ENCODE data around the gene MYO18A.
"Not testable (repeated sequence)": the region's sequence is repeated elsewhere in the genome, so short reads cannot be mapped to it uniquely, and the experiment has no call there.

The MYO18A gene

DNA sequence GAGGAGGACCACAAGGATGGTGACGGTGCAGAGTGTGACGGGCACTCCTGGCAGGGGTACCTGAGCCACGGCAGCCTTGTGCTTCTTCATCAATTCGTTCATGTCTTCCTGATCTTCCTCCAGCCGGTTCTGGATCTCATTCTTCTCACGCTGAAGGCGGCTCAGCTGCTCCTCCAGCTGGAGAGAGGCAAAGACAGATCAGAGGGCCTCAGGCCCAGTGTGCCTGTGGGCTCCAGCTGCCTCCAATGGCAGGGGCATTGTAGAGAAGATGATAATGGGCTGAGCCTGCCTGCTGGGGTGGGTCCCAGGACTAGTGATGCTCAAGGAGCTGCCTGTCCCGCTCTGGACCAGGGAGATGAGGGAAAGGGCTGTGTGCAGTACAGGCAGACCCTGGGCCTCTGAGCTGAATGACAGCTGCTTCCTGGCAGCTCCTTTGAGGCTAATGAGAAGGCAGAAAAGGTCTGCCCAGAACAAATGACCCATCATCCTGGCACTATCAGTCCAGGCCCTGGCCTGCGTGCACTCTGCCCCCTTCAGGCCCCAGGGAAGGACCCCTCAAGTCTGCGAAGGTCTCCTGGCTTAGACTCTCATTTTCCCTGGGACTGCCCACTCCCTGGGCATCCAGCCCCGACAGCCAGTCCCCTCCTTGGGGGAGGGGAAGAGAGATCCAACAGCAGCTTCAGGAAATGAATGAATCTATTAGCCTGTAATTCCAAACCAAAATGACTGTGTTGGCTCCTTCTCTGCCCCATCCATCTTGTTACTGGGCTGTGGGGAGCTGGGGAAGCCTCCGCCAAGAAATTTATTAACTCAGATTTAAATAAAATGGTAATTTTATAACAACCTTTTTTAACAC is 89.2 kb downstream of the MYO18A start:
- H3K4me2 ChIP-seq (ENCODE audit: low read length) = no peak overlapping the region
- H3K27ac ChIP-seq (ENCODE audit: low read length) = no peak overlapping the region

DNA sequence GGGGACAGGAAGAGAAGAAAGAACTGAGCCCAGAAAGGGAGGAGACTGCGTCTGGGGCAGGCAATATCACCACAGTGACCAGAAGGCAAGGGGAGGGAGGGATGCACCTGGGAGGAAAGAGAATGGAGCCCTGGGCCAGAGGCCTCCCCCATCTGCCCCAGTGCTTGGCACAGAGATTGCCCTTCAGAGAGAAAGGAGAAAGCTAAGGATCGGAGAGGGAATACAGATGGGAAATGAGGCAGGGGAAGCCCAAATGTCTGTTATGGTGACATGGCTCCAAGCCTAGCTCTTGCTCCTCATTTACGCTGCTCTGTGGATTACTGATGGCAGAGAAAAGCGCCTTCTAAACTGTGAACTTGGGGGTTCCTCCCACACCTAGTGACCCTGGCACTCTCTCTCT is 90.1 kb downstream of the MYO18A start:
- Histone ChIP-seq H3K27me3 (ENCODE audit: low read depth, low read length) (no peaks in the 10 kb centered on the region), H3K4me1 (ENCODE audit: low read length) (no peaks in the 10 kb centered on the region), H3K27ac (ENCODE audit: low read length) (no peak overlapping the region), H3K9ac (ENCODE audit: low read length) (no peak overlapping the region), H3K4me3 (ENCODE audit: low read length) (no peak overlapping the region), H2AFZ (ENCODE audit: low read depth, low read length) (no peak overlapping the region), H3K36me3 (replicated peaks; ENCODE audit: low read depth, low read length) (peaks cover 11% of the 10 kb centered on the region), H3K4me2 (ENCODE audit: low read length) (no peak overlapping the region), H3K9me3 (ENCODE audit: insufficient read depth, low read length) (no peaks in the 10 kb centered on the region), H4K20me1 (ENCODE audit: insufficient read depth, low read length) (no peaks in the 10 kb centered on the region), H3K79me2 (ENCODE audit: low read length) (no peaks in the 10 kb centered on the region)
- TF ChIP-seq, protein P1, sequence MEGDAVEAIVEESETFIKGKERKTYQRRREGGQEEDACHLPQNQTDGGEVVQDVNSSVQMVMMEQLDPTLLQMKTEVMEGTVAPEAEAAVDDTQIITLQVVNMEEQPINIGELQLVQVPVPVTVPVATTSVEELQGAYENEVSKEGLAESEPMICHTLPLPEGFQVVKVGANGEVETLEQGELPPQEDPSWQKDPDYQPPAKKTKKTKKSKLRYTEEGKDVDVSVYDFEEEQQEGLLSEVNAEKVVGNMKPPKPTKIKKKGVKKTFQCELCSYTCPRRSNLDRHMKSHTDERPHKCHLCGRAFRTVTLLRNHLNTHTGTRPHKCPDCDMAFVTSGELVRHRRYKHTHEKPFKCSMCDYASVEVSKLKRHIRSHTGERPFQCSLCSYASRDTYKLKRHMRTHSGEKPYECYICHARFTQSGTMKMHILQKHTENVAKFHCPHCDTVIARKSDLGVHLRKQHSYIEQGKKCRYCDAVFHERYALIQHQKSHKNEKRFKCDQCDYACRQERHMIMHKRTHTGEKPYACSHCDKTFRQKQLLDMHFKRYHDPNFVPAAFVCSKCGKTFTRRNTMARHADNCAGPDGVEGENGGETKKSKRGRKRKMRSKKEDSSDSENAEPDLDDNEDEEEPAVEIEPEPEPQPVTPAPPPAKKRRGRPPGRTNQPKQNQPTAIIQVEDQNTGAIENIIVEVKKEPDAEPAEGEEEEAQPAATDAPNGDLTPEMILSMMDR (IDR thresholded peaks at IDR 0.05; ENCODE audit: low read depth, low read length) = no peak
- no peak for TF ChIP-seq EZH2phosphoT487 (IDR thresholded peaks at IDR 0.05; ENCODE audit: low read depth)

More for the DNA sequence above, 89.2 kb downstream of the MYO18A start:
- no peak overlapping the region for H3K4me3 ChIP-seq (ENCODE audit: low read length)
- H2AFZ ChIP-seq (ENCODE audit: low read depth, low read length) = no peak overlapping the region
- no peaks in the 10 kb centered on the region for H4K20me1 ChIP-seq (ENCODE audit: insufficient read depth, low read length)
- no peaks in the 10 kb centered on the region for H3K79me2 ChIP-seq (ENCODE audit: low read length)
- TF ChIP-seq EZH2phosphoT487 (IDR thresholded peaks at IDR 0.05; ENCODE audit: low read depth) = no peak
- TF ChIP-seq, protein P1 (IDR thresholded peaks at IDR 0.05; ENCODE audit: low read depth, low read length) = no peak
- no peak overlapping the region for H3K9ac ChIP-seq (ENCODE audit: low read length)
- H3K36me3 ChIP-seq (replicated peaks; ENCODE audit: low read depth, low read length) = peaks cover 11% of the 10 kb centered on the region
- no peaks in the 10 kb centered on the region for H3K9me3 ChIP-seq (ENCODE audit: insufficient read depth, low read length)
- H3K27me3 ChIP-seq (ENCODE audit: low read depth, low read length) = no peaks in the 10 kb centered on the region
- no peaks in the 10 kb centered on the region for H3K4me1 ChIP-seq (ENCODE audit: low read length)

DNA sequence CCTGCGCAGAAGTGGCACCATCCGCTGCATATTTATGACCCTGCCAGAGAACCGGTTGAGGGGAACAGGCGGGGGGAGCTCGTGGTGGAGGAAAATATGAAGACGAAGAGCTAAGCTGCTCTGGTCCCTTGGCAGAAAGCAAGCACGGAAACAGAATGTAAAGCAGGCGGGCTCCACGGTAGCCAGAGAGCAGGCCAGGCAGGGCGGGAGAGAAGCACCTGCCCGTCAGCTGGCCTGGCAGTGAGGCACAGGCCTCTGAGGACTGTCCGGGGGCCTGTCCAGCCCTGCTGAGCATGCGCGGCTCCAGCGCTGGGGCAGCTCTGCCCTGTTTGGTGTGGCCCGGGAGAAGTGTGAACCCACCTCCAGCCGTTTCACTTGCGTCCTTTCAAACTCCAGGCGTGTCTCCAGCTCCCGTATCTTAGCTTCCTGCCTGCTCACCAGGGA is 90.6 kb downstream of the MYO18A start:
- H3K27ac ChIP-seq (ENCODE audit: low read length) = no peak overlapping the region
- H2AFZ ChIP-seq (ENCODE audit: low read depth, low read length) = no peak overlapping the region
- no peaks in the 10 kb centered on the region for H3K4me1 ChIP-seq (ENCODE audit: low read length)
- no peak for TF ChIP-seq EZH2phosphoT487 (IDR thresholded peaks at IDR 0.05; ENCODE audit: low read depth)
- TF ChIP-seq, protein P1 (IDR thresholded peaks at IDR 0.05; ENCODE audit: low read depth, low read length) = no peak
- no peaks in the 10 kb centered on the region for H4K20me1 ChIP-seq (ENCODE audit: insufficient read depth, low read length)
- H3K79me2 ChIP-seq (ENCODE audit: low read length) = no peaks in the 10 kb centered on the region
- H3K9ac ChIP-seq (ENCODE audit: low read length) = no peak overlapping the region
- H3K36me3 ChIP-seq (replicated peaks; ENCODE audit: low read depth, low read length) = peaks cover 11% of the 10 kb centered on the region
- no peaks in the 10 kb centered on the region for H3K9me3 ChIP-seq (ENCODE audit: insufficient read depth, low read length)
- H3K4me2 ChIP-seq (ENCODE audit: low read length) = no peak overlapping the region
- no peak overlapping the region for H3K4me3 ChIP-seq (ENCODE audit: low read length)
- H3K27me3 ChIP-seq (ENCODE audit: low read depth, low read length) = no peaks in the 10 kb centered on the region

DNA sequence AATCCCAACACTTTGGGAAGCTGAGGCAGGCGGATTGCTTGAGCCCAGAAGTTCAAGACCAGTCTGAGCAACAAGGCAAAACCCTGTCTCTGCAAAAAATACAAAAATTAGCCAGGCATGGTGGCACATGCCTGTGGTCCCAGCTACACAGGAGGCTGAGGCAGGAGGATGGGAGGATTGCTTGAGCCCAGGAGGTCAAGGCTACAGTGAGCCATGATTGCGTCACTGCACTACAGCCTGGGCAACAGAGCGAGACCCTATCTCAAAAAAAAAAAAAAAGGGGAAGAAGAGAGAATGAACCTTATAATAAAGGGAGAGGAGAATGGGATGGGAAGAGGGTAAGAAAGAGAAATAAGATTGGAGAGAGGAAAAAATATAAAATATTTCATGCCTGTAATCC is 91.4 kb downstream of the MYO18A start:
- H3K4me3 ChIP-seq (ENCODE audit: low read length); H3K4me1 ChIP-seq (ENCODE audit: low read length); H3K27ac ChIP-seq (ENCODE audit: low read length); H3K27me3 ChIP-seq (ENCODE audit: low read depth, low read length); H3K9me3 ChIP-seq (ENCODE audit: insufficient read depth, low read length); H3K9ac ChIP-seq (ENCODE audit: low read length); H2AFZ ChIP-seq (ENCODE audit: low read depth, low read length); H3K79me2 ChIP-seq (ENCODE audit: low read length); H3K36me3 ChIP-seq (replicated peaks; ENCODE audit: low read depth, low read length); H4K20me1 ChIP-seq (ENCODE audit: insufficient read depth, low read length); H3K4me2 ChIP-seq (ENCODE audit: low read length): not testable (repeated sequence)
